Breast epithelium (tissue), 4 donors: ENCODE measurements around the gene ARHGAP15. TPM values are rescaled to one million over a fixed set of nuclear protein-coding genes. Genes with fewer than 3 reads are reported as not detected.

Experiments used
- DNase-seq, 2 donors: peaks; one replicate each; pipeline ENCODE4 v3.0.0-alpha.2; 2019; ENCODE audit warnings: low spot score in 2 of 2
- H3K27ac ChIP-seq, 2 donors: fragments of 200-600 bp; sonication (generic) in 1 of 2; one replicate each; pipeline ENCODE4 v1.5.1; 2016 to 2019; ENCODE audit warnings: mild to moderate bottlenecking in 1 of 2
- H3K27me3 ChIP-seq, 2 donors: fragments of 200-600 bp; sonication (generic) in 1 of 2; one replicate each; pipeline versions ENCODE4 v1.5.1 to v1.6.0; 2017 to 2019; ENCODE audit warnings: control low read depth in 1 of 2, mild to moderate bottlenecking in 1 of 2
- H3K36me3 ChIP-seq: fragments of 200-600 bp; one replicate; pipeline ENCODE4 v1.5.1; 2019
- H3K4me1 ChIP-seq, 2 donors: fragments of 200-600 bp; sonication (generic); one replicate each; pipeline ENCODE4 v1.5.1; 2016 to 2019; ENCODE audit warnings: control low read depth in 1 of 2
- H3K4me3 ChIP-seq, 3 donors: fragments of 200-600 bp; sonication (generic); 1 replicate in 2 of 3; 2 replicates in 1 of 3; pipeline ENCODE4 v1.5.1; 2016 to 2019; ENCODE audit warnings: mild to moderate bottlenecking in 3 of 3, moderate library complexity in 2 of 3
- H3K9me3 ChIP-seq, 2 donors: fragments of 200-600 bp; sonication (generic) in 1 of 2; one replicate each; pipeline ENCODE4 v1.5.1; 2016 to 2019; ENCODE audit warnings: control low read depth in 1 of 2
- CTCF ChIP-seq, 3 donors: fragments of 450-650 bp; IDR thresholded peaks; one replicate each; pipeline ENCODE4 v1.5.1; 2016 to 2017; ENCODE audit warnings: antibody characterized with exemption in 3 of 3, mild to moderate bottlenecking in 3 of 3, moderate library complexity in 3 of 3
- POLR2A ChIP-seq: fragments of 450-650 bp; IDR thresholded peaks from one replicate; pipeline ENCODE4 v1.6.1; 2016; ENCODE audit warnings: antibody characterized with exemption, mild to moderate bottlenecking, moderate library complexity
- POLR2AphosphoS5 ChIP-seq, 3 donors: sonication (generic); formaldehyde crosslinking; IDR thresholded peaks; one replicate each; pipeline ENCODE4 v1.6.1; 2017; ENCODE audit warnings: antibody characterized with exemption in 3 of 3
- intact Hi-C: fragments of 100-400 bp; cut with DNase I; formaldehyde crosslinking; loops from one replicate; pipeline ENCODE4 v1.15.1; 2023; ENCODE audit warnings: low total_unique reads
- total RNA-seq, 3 donors: library from RNA; depleted of rRNA; stranded (reverse); fragments of >200 nt; gene quantifications; one replicate each; pipeline ENCODE4 v1.1.0, GENCODE V29; 2016

Gene ARHGAP15
- total RNA-seq = 10 to 100 TPM in 2 of 3 donors, 1 to 10 TPM in 1; 8.9 to 13.4 (median 10.7) TPM

- no peaks in the 10 kb centered on the region for H3K36me3 ChIP-seq
- intact Hi-C loops = no loop called here
- no peaks in the 10 kb centered on the region for H3K9me3 ChIP-seq
- no peak within 1 kb of the TSS for H3K4me3 ChIP-seq
- H3K4me1 ChIP-seq = no peaks in the 10 kb centered on the region
- DNase-seq = no peak
- H3K27me3 ChIP-seq = no peaks in the 10 kb centered on the region
- TF ChIP-seq CTCF (IDR thresholded peaks at IDR 0.05) = no peak
- no peak for TF ChIP-seq POLR2A
- no peak for TF ChIP-seq POLR2AphosphoS5 (IDR thresholded peaks at IDR 0.05)
- no peak within 1 kb of the TSS for H3K27ac ChIP-seq
These were observed at the start of gene ARHGAP15 for GRCh38 chr2:143128681-143129580. Gene ARHGAP15 (plus strand): TSS chr2:143129419.

- Histone ChIP-seq H3K36me3 (no peaks in the 10 kb centered on the region), H3K27me3 (no peaks in the 10 kb centered on the region), H3K4me1 (no peaks in the 10 kb centered on the region), H3K4me3 (no peak overlapping the region), H3K27ac (no peak overlapping the region), H3K9me3 (no peaks in the 10 kb centered on the region)
- TF ChIP-seq POLR2AphosphoS5 (IDR thresholded peaks at IDR 0.05) = no peak
- DNase-seq = no peak
- intact Hi-C loops = no loop called here
These were observed 47.6 kb upstream of the ARHGAP15 start for GRCh38 chr2:143081616-143082015.

DNA sequence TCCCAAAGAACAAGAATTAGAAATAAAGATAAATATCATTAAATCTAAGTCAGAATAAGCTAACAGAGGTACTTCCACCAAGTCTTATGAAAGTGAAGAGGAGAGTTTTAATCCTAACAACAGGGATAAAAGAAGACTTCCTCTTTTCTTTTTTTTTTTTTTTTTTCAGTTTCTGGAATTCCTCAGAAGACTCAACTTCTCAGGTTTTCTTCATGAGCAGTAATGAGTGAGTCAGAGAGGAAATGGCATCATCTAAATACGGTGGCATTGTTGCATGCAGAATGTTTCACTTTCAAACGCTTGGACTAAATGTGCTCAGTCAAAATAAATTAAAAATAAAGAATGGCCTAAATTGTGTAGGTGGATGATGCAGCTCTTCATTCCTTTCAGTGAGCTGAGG lies 45.6 kb upstream of the ARHGAP15 start:
- H3K36me3 ChIP-seq = no peaks in the 10 kb centered on the region
- no peaks in the 10 kb centered on the region for H3K27me3 ChIP-seq
- H3K9me3 ChIP-seq = no peaks in the 10 kb centered on the region
- H3K4me3 ChIP-seq = no peak overlapping the region
- intact Hi-C loops = no loop called here
- H3K27ac ChIP-seq = no peak overlapping the region
- H3K4me1 ChIP-seq = no peaks in the 10 kb centered on the region
- TF ChIP-seq POLR2AphosphoS5 (IDR thresholded peaks at IDR 0.05) (no peak), CTCF (IDR thresholded peaks at IDR 0.05) (no peak), POLR2A (no peak)
- DNase-seq = no peak

DNA sequence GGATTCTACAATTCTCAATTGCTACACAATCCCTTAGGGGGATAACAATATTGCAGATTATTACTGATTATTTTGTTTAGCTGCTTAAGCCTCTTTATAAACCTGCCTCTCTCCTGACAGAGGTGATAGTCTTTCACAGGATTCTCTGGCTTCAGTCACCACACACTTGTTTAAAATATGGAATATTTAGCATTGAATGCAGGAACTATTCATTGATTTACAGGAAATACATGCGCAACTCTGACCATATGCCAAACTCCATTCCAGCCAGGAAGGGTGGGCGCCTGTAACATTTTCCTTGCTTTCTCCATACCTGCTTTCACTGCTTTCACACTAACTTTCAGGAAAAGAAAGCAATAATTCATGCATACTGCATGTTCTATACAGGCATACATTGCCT lies 44.8 kb upstream of the ARHGAP15 start:
- intact Hi-C loops = no loop called here
- no peak for TF ChIP-seq POLR2A
- no peak for TF ChIP-seq CTCF (IDR thresholded peaks at IDR 0.05)
- no peak for TF ChIP-seq POLR2AphosphoS5 (IDR thresholded peaks at IDR 0.05)

GRCh38 chr2:143085125-143085784 lies 44.0 kb upstream of the ARHGAP15 start:
- intact Hi-C loops = no loop called here
- Histone ChIP-seq H3K27me3 (no peaks in the 10 kb centered on the region), H3K4me1 (no peaks in the 10 kb centered on the region), H3K36me3 (no peaks in the 10 kb centered on the region), H3K27ac (no peak overlapping the region), H3K9me3 (no peaks in the 10 kb centered on the region), H3K4me3 (no peak overlapping the region)
- TF ChIP-seq POLR2A (no peak), POLR2AphosphoS5 (IDR thresholded peaks at IDR 0.05) (no peak), CTCF (IDR thresholded peaks at IDR 0.05) (no peak)
- no peak for DNase-seq

More for the DNA sequence above, 44.8 kb upstream of the ARHGAP15 start:
- Histone ChIP-seq H3K4me3 (no peak overlapping the region), H3K9me3 (no peaks in the 10 kb centered on the region), H3K4me1 (no peaks in the 10 kb centered on the region), H3K27ac (no peak overlapping the region), H3K36me3 (no peaks in the 10 kb centered on the region), H3K27me3 (no peaks in the 10 kb centered on the region)
- no peak for DNase-seq
